HEK293 (cell line): ENCODE measurements around the gene KIAA0753.

Source experiments
- CTCF ChIA-PET: fragments of 350-600 bp; formaldehyde crosslinking; extraction: SDS; loops from one replicate; lab custom pipeline; 2021; ENCODE audit warnings: antibody characterized with exemption; lab: Yijun Ruan, JAX
- POLR2A ChIA-PET: fragments of 300-600 bp; formaldehyde crosslinking; extraction: SDS; loops from one replicate; lab custom pipeline; 2020; ENCODE audit warnings: antibody characterized with exemption, inconsistent platforms; lab: Yijun Ruan, JAX
- H3K27ac ChIP-seq: fragments of 200-500 bp; sonication (Bioruptor generic); 2 replicates; pipeline ENCODE4 v1.5.1; 2014; ENCODE audit warnings: low read depth, low read length, control low read depth, inconsistent platforms; ENCODE audit errors: extremely low read depth
- H3K36me3 ChIP-seq, 2 experiments: fragments of 200-500 bp in 1 of 2; sonication (Bioruptor generic) in 1 of 2; 1 replicate in 1 of 2; 2 replicates in 1 of 2; pipeline ENCODE4 v1.5.1; 2014 to 2017; ENCODE audit warnings: inconsistent platforms in 2 of 2, low read length in 2 of 2; ENCODE audit not compliant: control insufficient read depth in 2 of 2, insufficient read depth in 1 of 2
- H3K4me1 ChIP-seq: fragments of 200-500 bp; sonication (Bioruptor generic); 2 replicates; pipeline ENCODE4 v1.5.1; 2014; ENCODE audit warnings: mild to moderate bottlenecking, low read length, inconsistent platforms; ENCODE audit not compliant: control insufficient read depth, insufficient read depth
- H3K4me3 ChIP-seq: 2 replicates; pipeline ENCODE4 v1.5.1; 2011; ENCODE audit warnings: low read depth, mild to moderate bottlenecking, control low read depth, low read length, moderate library complexity
- H3K9me3 ChIP-seq: fragments of 200-500 bp; sonication (Bioruptor generic); 2 replicates; pipeline ENCODE4 v1.5.1; 2014; ENCODE audit warnings: low read depth, low read length, inconsistent platforms; ENCODE audit not compliant: control insufficient read depth, insufficient read depth
- BCL6B ChIP-seq: fragments of 450-650 bp; formaldehyde crosslinking; IDR thresholded peaks from 2 replicates; pipeline ENCODE4 v1.5.1; 2017; ENCODE audit warnings: missing biosample characterization, missing genetic modification characterization
- EGR2 ChIP-seq: fragments of 450-650 bp; formaldehyde crosslinking; IDR thresholded peaks from 2 replicates; pipeline ENCODE4 v1.5.1; 2016; ENCODE audit warnings: low read depth, missing biosample characterization, missing genetic modification characterization
- KLF1 ChIP-seq: fragments of 450-650 bp; formaldehyde crosslinking; IDR thresholded peaks from 2 replicates; pipeline ENCODE4 v1.5.1; 2016; ENCODE audit warnings: missing biosample characterization, missing genetic modification characterization
- KLF10 ChIP-seq: fragments of 450-650 bp; IDR thresholded peaks from 2 replicates; pipeline ENCODE4 v1.5.1; 2018; ENCODE audit warnings: missing biosample characterization, mild to moderate bottlenecking, missing genetic modification characterization
- KLF8 ChIP-seq: fragments of 450-650 bp; formaldehyde crosslinking; IDR thresholded peaks from 2 replicates; pipeline ENCODE4 v1.5.1; 2016; ENCODE audit warnings: missing biosample characterization, missing genetic modification characterization
- KLF9 ChIP-seq: fragments of 450-650 bp; formaldehyde crosslinking; IDR thresholded peaks from 2 replicates; pipeline ENCODE4 v1.5.1; 2016; ENCODE audit warnings: missing biosample characterization, missing genetic modification characterization, low read depth
- PRDM10 ChIP-seq: fragments of 450-650 bp; formaldehyde crosslinking; IDR thresholded peaks from 2 replicates; pipeline ENCODE4 v1.5.1; 2016; ENCODE audit warnings: missing biosample characterization, missing genetic modification characterization
- SP3 ChIP-seq: fragments of 450-650 bp; formaldehyde crosslinking; IDR thresholded peaks from 2 replicates; pipeline ENCODE4 v1.5.1; 2016; ENCODE audit warnings: missing biosample characterization, missing genetic modification characterization
- SP7 ChIP-seq: fragments of 450-650 bp; formaldehyde crosslinking; IDR thresholded peaks from 2 replicates; pipeline ENCODE4 v1.5.1; 2016; ENCODE audit warnings: missing biosample characterization, missing genetic modification characterization
- ZBTB21 ChIP-seq: fragments of 450-650 bp; formaldehyde crosslinking; IDR thresholded peaks from 2 replicates; pipeline ENCODE4 v1.5.1; 2017; ENCODE audit warnings: missing biosample characterization, missing genetic modification characterization
- ZBTB8A ChIP-seq: fragments of 450-650 bp; formaldehyde crosslinking; IDR thresholded peaks from 2 replicates; pipeline ENCODE4 v1.5.1; 2016; ENCODE audit warnings: missing biosample characterization, missing genetic modification characterization
- ZEB2 ChIP-seq: fragments of 450-650 bp; formaldehyde crosslinking; IDR thresholded peaks from 2 replicates; pipeline ENCODE4 v1.5.1; 2016; ENCODE audit warnings: missing biosample characterization, missing genetic modification characterization
- ZFHX2 ChIP-seq: fragments of 450-650 bp; formaldehyde crosslinking; conservative IDR thresholded peaks from 2 replicates; pipeline ENCODE4 v1.5.1; 2016; ENCODE audit warnings: missing biosample characterization, missing genetic modification characterization
- ZFP69B ChIP-seq: fragments of 450-650 bp; formaldehyde crosslinking; IDR thresholded peaks from 2 replicates; pipeline ENCODE4 v1.5.1; 2016; ENCODE audit warnings: missing biosample characterization, missing genetic modification characterization
- ZNF121 ChIP-seq: fragments of 450-650 bp; formaldehyde crosslinking; IDR thresholded peaks from 2 replicates; pipeline ENCODE4 v1.5.1; 2016; ENCODE audit warnings: missing biosample characterization, missing genetic modification characterization
- ZNF202 ChIP-seq: fragments of 450-650 bp; formaldehyde crosslinking; IDR thresholded peaks from 2 replicates; pipeline ENCODE4 v1.5.1; 2016; ENCODE audit warnings: missing biosample characterization, missing genetic modification characterization, borderline replicate concordance
- ZNF239 ChIP-seq: fragments of 450-650 bp; formaldehyde crosslinking; IDR thresholded peaks from 2 replicates; pipeline ENCODE4 v1.5.1; 2016; ENCODE audit warnings: missing biosample characterization, missing genetic modification characterization
- ZNF394 ChIP-seq: fragments of 450-650 bp; formaldehyde crosslinking; IDR thresholded peaks from 2 replicates; pipeline ENCODE4 v1.5.1; 2016; ENCODE audit warnings: missing biosample characterization, missing genetic modification characterization, mild to moderate bottlenecking, moderate library complexity, borderline replicate concordance
- ZNF501 ChIP-seq: fragments of 450-650 bp; formaldehyde crosslinking; IDR thresholded peaks from 2 replicates; pipeline ENCODE4 v1.5.1; 2016; ENCODE audit warnings: missing biosample characterization, missing genetic modification characterization
- ZNF561 ChIP-seq: fragments of 450-650 bp; IDR thresholded peaks from 2 replicates; pipeline ENCODE4 v1.5.1; 2018; ENCODE audit warnings: missing biosample characterization, missing genetic modification characterization, borderline replicate concordance
- ZNF600 ChIP-seq: fragments of 450-650 bp; formaldehyde crosslinking; IDR thresholded peaks from 2 replicates; pipeline ENCODE4 v1.5.1; 2016; ENCODE audit warnings: missing biosample characterization, missing genetic modification characterization
- ZNF629 ChIP-seq: fragments of 450-650 bp; formaldehyde crosslinking; IDR thresholded peaks from 2 replicates; pipeline ENCODE4 v1.5.1; 2017; ENCODE audit warnings: missing biosample characterization, missing genetic modification characterization
- ZNF76 ChIP-seq: fragments of 450-650 bp; formaldehyde crosslinking; IDR thresholded peaks from 2 replicates; pipeline ENCODE4; 2016; ENCODE audit warnings: low read depth, missing biosample characterization, missing genetic modification characterization, borderline replicate concordance
- ZSCAN16 ChIP-seq: fragments of 450-650 bp; formaldehyde crosslinking; IDR thresholded peaks from 2 replicates; pipeline ENCODE4 v1.5.1; 2016; ENCODE audit warnings: missing biosample characterization, missing genetic modification characterization
- ZSCAN30 ChIP-seq: fragments of 450-650 bp; IDR thresholded peaks from 2 replicates; pipeline ENCODE4 v1.5.1; 2018; ENCODE audit warnings: missing biosample characterization, mild to moderate bottlenecking, missing genetic modification characterization, moderate library complexity
- ZXDB ChIP-seq: fragments of 450-650 bp; formaldehyde crosslinking; IDR thresholded peaks from 2 replicates; pipeline ENCODE4 v1.5.1; 2016; ENCODE audit warnings: missing biosample characterization, missing genetic modification characterization
- TF ChIP-seq, protein P1 (sequence below): fragments of 450-650 bp; formaldehyde crosslinking; IDR thresholded peaks from 2 replicates; pipeline ENCODE4 v1.5.1; 2016; ENCODE audit warnings: missing biosample characterization, missing genetic modification characterization
- TF ChIP-seq, protein P2 (sequence below): fragments of 450-650 bp; formaldehyde crosslinking; conservative IDR thresholded peaks from 2 replicates; pipeline ENCODE4 v1.5.1; 2016; ENCODE audit warnings: low read depth, missing biosample characterization, missing genetic modification characterization

The KIAA0753 gene

DNA sequence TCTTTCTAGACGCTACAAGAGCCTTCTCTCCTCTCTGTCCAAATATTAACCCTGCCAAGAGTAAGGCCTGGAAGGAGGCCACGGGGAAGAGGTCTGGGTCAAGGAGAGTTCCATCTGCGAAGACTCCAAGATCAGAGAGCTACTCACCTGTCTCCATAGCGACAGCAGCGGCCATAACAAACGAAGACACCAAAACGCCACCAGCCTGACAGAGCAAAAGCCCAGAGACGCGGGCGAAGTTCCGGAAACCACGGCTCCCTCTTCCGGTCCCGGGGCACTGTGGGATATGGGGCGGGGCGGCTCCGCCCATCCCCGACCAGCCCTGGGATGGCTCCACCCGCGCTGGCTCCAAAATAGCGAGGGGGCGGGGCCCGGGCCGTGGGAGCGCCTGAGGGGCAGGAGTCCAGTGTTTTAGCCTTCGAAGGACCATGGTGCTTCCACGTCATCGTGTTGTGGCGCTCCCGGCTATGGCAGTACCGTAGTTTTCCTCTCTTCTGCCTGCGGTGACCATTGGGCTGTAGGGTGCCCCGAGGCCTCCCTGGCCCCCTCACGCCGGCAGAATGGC, 10.9 kb upstream of the KIAA0753 start, which contains the start of the genes C17orf100 and MED31:
C17orf100 (plus strand) TSS at position 409 of the 565 bp plus-strand sequence; CDS start at position 561, 152 bp downstream.
MED31 (minus strand) TSS at position 252 of the 565 bp plus-strand sequence; CDS start at position 175, 77 bp downstream.
- peaks cover 19 to 46% of the 10 kb centered on the region in 2 experiments for H3K36me3 ChIP-seq
- POLR2A ChIA-PET = interaction anchor here (0.5 to 1.7 kb wide), 8 partner anchors 10 to 1159 kb away, joined by 3 to 26 read pairs (median 4); partner anchors contain the start of genes PIMREG and TXNDC17
- TF ChIP-seq KLF1 (tag by site-specific recombination) (peak; percentile 61), ZFHX2 (tag by site-specific recombination) (peak; percentile 36), ZBTB8A (0 out of 2 replicates have a peak, but pooled peaks have one; percentile 32), ZXDB (tag by site-specific recombination) (no peak), ZNF394 (tag by site-specific recombination) (peak; percentile 62), ZBTB21 (tag by site-specific recombination) (peak; percentile 69), PRDM10 (tag by site-specific recombination) (peak; percentile 66), KLF9 (peak; percentile 97), ZSCAN30 (tag by site-specific recombination) (0 out of 2 replicates have a peak, but pooled peaks have one; percentile 8), EGR2 (peak; percentile 33; the same call in 1 of the 2 replicates), BCL6B (tag by site-specific recombination) (no peak), ZNF600 (tag by site-specific recombination) (peak; percentile 25; the same call in 1 of the 2 replicates), ZEB2 (tag by site-specific recombination) (0 out of 2 replicates have a peak, but pooled peaks have one; percentile 16), ZNF121 (tag by site-specific recombination) (no peak), ZNF561 (no peak), KLF10 (tag by site-specific recombination) (peak; percentile 59), SP7 (tag by site-specific recombination) (peak; percentile 50; the same call in 1 of the 2 replicates), KLF8 (peak; percentile 95), ZNF501 (no peak; the same call in 1 of the 2 replicates), ZNF202 (no peak), ZSCAN16 (tag by site-specific recombination) (no peak), ZNF239 (tag by site-specific recombination) (no peak), ZNF76 (tag by site-specific recombination) (peak; percentile 90), ZNF629 (peak; percentile 80), SP3 (tag by site-specific recombination) (peak; percentile 96), ZFP69B (tag by site-specific recombination) (no peak)
- TF ChIP-seq, protein P1, sequence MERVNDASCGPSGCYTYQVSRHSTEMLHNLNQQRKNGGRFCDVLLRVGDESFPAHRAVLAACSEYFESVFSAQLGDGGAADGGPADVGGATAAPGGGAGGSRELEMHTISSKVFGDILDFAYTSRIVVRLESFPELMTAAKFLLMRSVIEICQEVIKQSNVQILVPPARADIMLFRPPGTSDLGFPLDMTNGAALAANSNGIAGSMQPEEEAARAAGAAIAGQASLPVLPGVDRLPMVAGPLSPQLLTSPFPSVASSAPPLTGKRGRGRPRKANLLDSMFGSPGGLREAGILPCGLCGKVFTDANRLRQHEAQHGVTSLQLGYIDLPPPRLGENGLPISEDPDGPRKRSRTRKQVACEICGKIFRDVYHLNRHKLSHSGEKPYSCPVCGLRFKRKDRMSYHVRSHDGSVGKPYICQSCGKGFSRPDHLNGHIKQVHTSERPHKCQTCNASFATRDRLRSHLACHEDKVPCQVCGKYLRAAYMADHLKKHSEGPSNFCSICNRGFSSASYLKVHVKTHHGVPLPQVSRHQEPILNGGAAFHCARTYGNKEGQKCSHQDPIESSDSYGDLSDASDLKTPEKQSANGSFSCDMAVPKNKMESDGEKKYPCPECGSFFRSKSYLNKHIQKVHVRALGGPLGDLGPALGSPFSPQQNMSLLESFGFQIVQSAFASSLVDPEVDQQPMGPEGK = peak; percentile 64; the same call in 1 of the 2 replicates
- TF ChIP-seq, protein P2, sequence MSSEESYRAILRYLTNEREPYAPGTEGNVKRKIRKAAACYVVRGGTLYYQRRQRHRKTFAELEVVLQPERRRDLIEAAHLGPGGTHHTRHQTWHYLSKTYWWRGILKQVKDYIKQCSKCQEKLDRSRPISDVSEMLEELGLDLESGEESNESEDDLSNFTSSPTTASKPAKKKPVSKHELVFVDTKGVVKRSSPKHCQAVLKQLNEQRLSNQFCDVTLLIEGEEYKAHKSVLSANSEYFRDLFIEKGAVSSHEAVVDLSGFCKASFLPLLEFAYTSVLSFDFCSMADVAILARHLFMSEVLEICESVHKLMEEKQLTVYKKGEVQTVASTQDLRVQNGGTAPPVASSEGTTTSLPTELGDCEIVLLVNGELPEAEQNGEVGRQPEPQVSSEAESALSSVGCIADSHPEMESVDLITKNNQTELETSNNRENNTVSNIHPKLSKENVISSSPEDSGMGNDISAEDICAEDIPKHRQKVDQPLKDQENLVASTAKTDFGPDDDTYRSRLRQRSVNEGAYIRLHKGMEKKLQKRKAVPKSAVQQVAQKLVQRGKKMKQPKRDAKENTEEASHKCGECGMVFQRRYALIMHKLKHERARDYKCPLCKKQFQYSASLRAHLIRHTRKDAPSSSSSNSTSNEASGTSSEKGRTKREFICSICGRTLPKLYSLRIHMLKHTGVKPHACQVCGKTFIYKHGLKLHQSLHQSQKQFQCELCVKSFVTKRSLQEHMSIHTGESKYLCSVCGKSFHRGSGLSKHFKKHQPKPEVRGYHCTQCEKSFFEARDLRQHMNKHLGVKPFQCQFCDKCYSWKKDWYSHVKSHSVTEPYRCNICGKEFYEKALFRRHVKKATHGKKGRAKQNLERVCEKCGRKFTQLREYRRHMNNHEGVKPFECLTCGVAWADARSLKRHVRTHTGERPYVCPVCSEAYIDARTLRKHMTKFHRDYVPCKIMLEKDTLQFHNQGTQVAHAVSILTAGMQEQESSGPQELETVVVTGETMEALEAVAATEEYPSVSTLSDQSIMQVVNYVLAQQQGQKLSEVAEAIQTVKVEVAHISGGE (tag by site-specific recombination) = peak; percentile 84

More for the DNA sequence above, 10.9 kb upstream of the KIAA0753 start, which contains the start of the genes C17orf100 and MED31:
- H3K4me1 ChIP-seq = peaks cover 25% of the 10 kb centered on the region
- H3K9me3 ChIP-seq = no peaks in the 10 kb centered on the region
- peak within 1 kb of the TSS; percentile 60 for H3K4me3 ChIP-seq
- H3K27ac ChIP-seq = peak within 1 kb of the TSS; percentile 83
- CTCF ChIA-PET = interaction anchor here (0.6 to 1.1 kb wide), 3 partner anchors 11 to 401 kb away, joined by 3 read pairs; partner anchors contain the start of gene KIAA0753
